Activated naive CD8-positive, alpha-beta T cell treated with anti-CD3 and anti-CD28 coated beads, Interleukin-2, amount 50 U/mL, for 24 hours (primary cell): ENCODE data around the gene SYCE3.
A peak's percentile ranks its signal among the peaks of the same experiment; 100 is the strongest.

ENCODE experiments used
- ATAC-seq: fragments of 150-1000 bp; cut with Tn5 transposase; one replicate; pipeline ENCODE4 v1.10.0; 2021
- DNase-seq: peaks from one replicate; pipeline ENCODE4 v3.0.0; 2021
- H3K27ac Mint-ChIP-seq: one replicate; pipeline ENCODE4 v1.8.0; 2021; ENCODE audit warnings: mild to moderate bottlenecking, mixed read lengths
- H3K27me3 Mint-ChIP-seq: one replicate; pipeline ENCODE4 v1.8.0; 2021; ENCODE audit warnings: mixed read lengths
- H3K36me3 Mint-ChIP-seq: one replicate; pipeline ENCODE4 v1.8.0; 2021; ENCODE audit warnings: low read depth, mixed read lengths
- H3K4me1 Mint-ChIP-seq: one replicate; pipeline ENCODE4 v1.8.0; 2021; ENCODE audit warnings: mixed read lengths
- H3K4me3 Mint-ChIP-seq: one replicate; pipeline ENCODE4 v1.8.0; 2021; ENCODE audit warnings: mild to moderate bottlenecking, moderate library complexity, mixed read lengths
- H3K9me3 Mint-ChIP-seq: one replicate; pipeline ENCODE4 v1.8.0; 2021; ENCODE audit warnings: mixed read lengths

SYCE3 gene

DNA sequence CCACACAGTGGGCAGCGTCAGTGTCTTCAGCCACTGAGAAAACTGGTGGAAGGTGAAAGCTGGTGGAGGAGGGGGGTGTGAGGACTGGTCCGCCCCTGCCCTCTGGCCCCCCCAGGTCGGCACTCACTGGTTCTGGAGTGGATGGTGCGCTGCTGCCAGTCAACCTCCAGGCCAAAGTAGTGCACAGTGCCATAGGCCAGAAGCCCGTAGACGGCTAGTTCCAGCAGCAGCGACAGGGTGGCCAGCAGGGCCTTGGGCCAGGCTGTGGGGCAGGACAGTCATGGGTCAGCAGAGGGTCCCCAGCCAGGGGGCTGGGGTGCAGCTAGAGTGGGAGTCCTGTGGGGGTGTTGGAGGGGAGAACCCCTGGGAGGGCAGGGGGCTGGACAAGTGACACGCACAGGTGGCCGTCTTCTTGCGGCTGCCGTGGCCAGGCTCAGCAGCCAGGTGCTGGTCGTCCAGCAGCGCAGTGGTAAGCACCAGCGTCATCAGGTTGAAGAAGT lies 57.4 kb downstream of the SYCE3 start:
- DNase-seq (no peak), ATAC-seq (no peak)
- H3K27ac Mint-ChIP-seq, result no peak overlapping the region
- peaks cover 15% of the 10 kb centered on the region for H3K4me1 Mint-ChIP-seq
- peaks cover 6% of the 10 kb centered on the region for H3K36me3 Mint-ChIP-seq
- no peaks in the 10 kb centered on the region for H3K27me3 Mint-ChIP-seq
- no peaks in the 10 kb centered on the region for H3K9me3 Mint-ChIP-seq
- no peak overlapping the region for H3K4me3 Mint-ChIP-seq

DNA sequence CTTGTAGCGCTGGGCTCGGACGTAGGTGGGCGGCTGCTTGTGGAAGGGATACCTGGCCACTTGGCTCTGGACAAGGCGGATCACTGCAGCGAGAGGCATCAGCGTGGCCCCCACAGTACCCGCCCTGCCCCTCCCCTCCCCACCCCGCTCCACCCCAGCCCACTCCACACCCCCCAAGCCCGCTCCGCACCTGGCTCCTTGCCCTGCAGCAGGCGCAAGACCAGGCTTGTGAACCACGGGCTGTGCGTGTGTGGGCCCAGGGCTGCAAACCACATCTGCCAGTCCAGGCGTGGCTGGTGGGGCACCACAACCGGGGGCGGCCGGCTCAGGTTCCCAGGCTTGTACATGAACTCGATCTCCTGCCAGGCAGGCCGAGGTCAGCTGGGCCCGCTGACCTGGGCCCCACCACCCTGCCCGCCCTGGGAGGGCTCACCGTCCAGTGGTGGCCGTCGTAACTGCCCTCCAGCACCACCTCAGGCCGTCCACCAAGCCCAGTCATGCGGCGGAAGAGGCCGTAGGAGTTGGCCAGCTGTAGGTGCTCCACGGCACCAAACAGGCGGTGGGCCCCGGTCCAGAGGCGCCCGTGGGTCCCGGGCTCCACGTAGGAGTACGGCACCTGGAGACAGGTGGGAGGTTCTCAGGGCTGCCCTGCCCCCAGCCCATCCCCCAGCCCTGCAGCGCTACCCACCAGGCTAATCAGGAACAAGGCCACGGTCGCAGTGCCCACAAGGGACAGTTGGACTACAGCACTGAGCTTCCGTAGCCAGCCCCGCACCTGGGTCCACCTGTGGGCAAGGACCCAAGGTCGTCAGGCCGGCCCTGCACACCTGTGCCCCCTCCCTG lies 58.1 kb downstream of the SYCE3 start:
- ATAC-seq (no peak), DNase-seq (no peak)
- no peak overlapping the region for H3K4me3 Mint-ChIP-seq
- H3K27ac Mint-ChIP-seq, result no peak overlapping the region
- H3K27me3 Mint-ChIP-seq, result no peaks in the 10 kb centered on the region
- peaks cover 12% of the 10 kb centered on the region for H3K4me1 Mint-ChIP-seq
- no peaks in the 10 kb centered on the region for H3K9me3 Mint-ChIP-seq
- peaks cover 6% of the 10 kb centered on the region for H3K36me3 Mint-ChIP-seq

- H3K36me3 Mint-ChIP-seq, result no peaks in the 10 kb centered on the region
- no peaks in the 10 kb centered on the region for H3K9me3 Mint-ChIP-seq
- DNase-seq (peak; percentile 48), ATAC-seq (no peak)
- no peaks in the 10 kb centered on the region for H3K27me3 Mint-ChIP-seq
- no peak overlapping the region for H3K4me3 Mint-ChIP-seq
- peaks cover 2% of the 10 kb centered on the region for H3K4me1 Mint-ChIP-seq
- H3K27ac Mint-ChIP-seq, result no peak overlapping the region
Observed at GRCh38 chr22:50503475-50504145, 59.1 kb downstream of the SYCE3 start.

DNA sequence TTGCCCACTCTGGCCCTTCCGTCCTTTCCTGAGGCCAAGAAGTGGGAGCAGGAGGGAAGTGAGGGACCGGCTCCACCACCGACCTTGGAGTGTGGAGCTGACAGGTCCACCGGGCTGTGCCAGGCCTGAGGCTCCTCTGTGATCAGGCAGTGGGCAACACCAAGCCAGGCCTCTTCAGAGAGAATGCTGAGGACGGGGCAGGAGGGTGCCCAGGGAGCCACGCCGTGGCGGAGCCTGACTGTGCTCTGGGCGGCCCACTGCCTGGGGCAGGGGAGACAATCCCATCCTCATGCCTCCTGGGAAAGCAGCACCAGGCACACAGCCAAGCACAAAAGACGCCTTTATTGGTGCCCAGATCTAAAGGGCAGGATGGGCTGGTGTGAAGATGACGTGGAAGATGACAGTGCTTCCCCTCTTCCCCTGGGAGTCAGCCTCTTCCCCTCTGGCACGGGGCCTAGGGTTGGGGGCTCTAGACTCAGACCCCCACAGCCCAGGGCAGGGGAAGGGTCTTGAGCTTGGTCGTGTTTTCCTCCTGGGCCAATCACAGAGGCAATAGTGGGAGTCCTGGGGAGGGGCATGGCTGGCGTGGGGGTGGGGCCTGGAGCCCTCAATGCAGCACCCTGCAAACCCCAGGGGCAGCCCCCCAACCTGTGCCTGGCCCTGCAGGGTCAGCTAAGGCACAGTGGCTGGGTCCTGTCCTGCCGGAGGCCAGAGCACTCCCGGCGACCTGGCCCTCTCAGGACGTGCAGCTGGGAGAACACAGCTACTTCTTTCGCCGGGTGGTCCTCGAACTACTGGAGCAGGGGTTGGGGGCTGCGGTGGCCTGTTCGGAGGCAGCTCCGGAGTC lies 59.9 kb downstream of the SYCE3 start:
- ATAC-seq (no peak), DNase-seq (no peak)
- Mint-ChIP-seq H3K4me3 (no peak overlapping the region), H3K27me3 (no peaks in the 10 kb centered on the region), H3K36me3 (no peaks in the 10 kb centered on the region), H3K4me1 (peaks cover 2% of the 10 kb centered on the region), H3K27ac (no peak overlapping the region), H3K9me3 (no peaks in the 10 kb centered on the region)

GRCh38 chr22:50502096-50502495 lies 60.6 kb downstream of the SYCE3 start:
- Mint-ChIP-seq H3K4me3 (no peak overlapping the region), H3K9me3 (no peaks in the 10 kb centered on the region), H3K36me3 (no peaks in the 10 kb centered on the region), H3K27ac (no peak overlapping the region), H3K4me1 (peaks cover 2% of the 10 kb centered on the region), H3K27me3 (no peaks in the 10 kb centered on the region)
- no peak for DNase-seq
- no peak for ATAC-seq
